CD4-positive, alpha-beta T cell treated with Interleukin-21 for 1 hour (primary cell): ENCODE data around the gene NNAT.
"Not testable (repeated sequence)": the region's sequence is repeated elsewhere in the genome, so short reads cannot be mapped to it uniquely, and the experiment has no call there.

ENCODE experiments used
- DNase-seq: peaks from one replicate; pipeline ENCODE4 v3.0.0-alpha.2; 2020

The NNAT gene

GRCh38 chr20:37542281-37542680 lies 21.2 kb downstream of the NNAT start:
- DNase-seq: no peak

- DNase-seq: no peak
Measured at GRCh38 chr20:37543828-37544227, 22.8 kb downstream of the NNAT start.

- no peak for DNase-seq
Measured at GRCh38 chr20:37544386-37544785, 23.3 kb downstream of the NNAT start.

- no peak for DNase-seq
Measured at GRCh38 chr20:37545516-37545915, 24.5 kb downstream of the NNAT start.

GRCh38 chr20:37547912-37548311 lies 26.9 kb downstream of the NNAT start:
- no peak for DNase-seq

- DNase-seq: not testable (repeated sequence)
Measured at GRCh38 chr20:37550101-37550920, 29.3 kb downstream of the NNAT start.

- not testable (repeated sequence) for DNase-seq
Measured at GRCh38 chr20:37551660-37552059, 30.6 kb downstream of the NNAT start.

- DNase-seq: no peak
Measured at GRCh38 chr20:37552415-37552814, 31.4 kb downstream of the NNAT start.

GRCh38 chr20:37554721-37555298 lies 33.8 kb downstream of the NNAT start:
- DNase-seq: not testable (repeated sequence)

- DNase-seq: no peak
Measured at GRCh38 chr20:37556538-37556937, 35.5 kb downstream of the NNAT start.

GRCh38 chr20:37558306-37558705 lies 37.3 kb downstream of the NNAT start:
- DNase-seq: no peak

- DNase-seq: no peak
Measured at GRCh38 chr20:37558779-37559178, 37.7 kb downstream of the NNAT start.

- DNase-seq: no peak
Measured at GRCh38 chr20:37559312-37560027, 38.4 kb downstream of the NNAT start.

GRCh38 chr20:37560629-37561028 lies 39.6 kb downstream of the NNAT start:
- DNase-seq: no peak

GRCh38 chr20:37562695-37563480 lies 41.8 kb downstream of the NNAT start:
- DNase-seq: no peak

GRCh38 chr20:37564016-37564387 lies 43.0 kb downstream of the NNAT start:
- no peak for DNase-seq

- peak; percentile 25 for DNase-seq
Measured at GRCh38 chr20:37564388-37565133, 43.5 kb downstream of the NNAT start.

GRCh38 chr20:37565134-37565811 lies 44.2 kb downstream of the NNAT start:
- DNase-seq: no peak

- no peak for DNase-seq
Measured at GRCh38 chr20:37566590-37567330, 45.7 kb downstream of the NNAT start.

GRCh38 chr20:37567331-37567665 lies 46.2 kb downstream of the NNAT start:
- DNase-seq: no peak
